HTERT RPE-1 (cell line): Measurements from ENCODE around the gene IMPG2.
"Not testable (repeated sequence)": the region's sequence is repeated elsewhere in the genome, so short reads cannot be mapped to it uniquely, and the experiment has no call there.

Experiments
- in situ Hi-C: fragments of 300-500 bp; cut with MboI; formaldehyde crosslinking; loops from 4 replicates; pipeline ENCODE4 v1.14.3; 2020; ENCODE audit warnings: low sequenced_read_pairs

IMPG2 gene

GRCh38 chr3:101320475-101320874 is at the start of gene IMPG2:
TSS of gene IMPG2 (minus strand) at chr3:101320575. CDS start at chr3:101320372, 203 bp downstream.
- in situ Hi-C loops = no loop called here

GRCh38 chr3:101362406-101362805 is 42.0 kb upstream of the IMPG2 start:
- in situ Hi-C loops = no loop called here

- in situ Hi-C loops = no loop called here
Observed at GRCh38 chr3:101351829-101352228, 31.5 kb upstream of the IMPG2 start.

GRCh38 chr3:101340591-101340990 is 20.2 kb upstream of the IMPG2 start:
- in situ Hi-C loops = no loop called here

- in situ Hi-C loops = no loop called here
Observed at GRCh38 chr3:101333883-101334282, 13.5 kb upstream of the IMPG2 start.

GRCh38 chr3:101329016-101329673 is 8.8 kb upstream of the IMPG2 start:
- in situ Hi-C loops = no loop called here

- in situ Hi-C loops = no loop called here
Observed at GRCh38 chr3:101325393-101326134, 5.2 kb upstream of the IMPG2 start.

GRCh38 chr3:101319531-101319930 is 844 bp downstream of the IMPG2 start:
- in situ Hi-C loops = no loop called here

GRCh38 chr3:101312545-101312944 is 7.8 kb downstream of the IMPG2 start:
- in situ Hi-C loops = no loop called here

- in situ Hi-C loops = no loop called here
Observed at GRCh38 chr3:101311676-101312075, 8.7 kb downstream of the IMPG2 start.

- in situ Hi-C loops = no loop called here
Observed at GRCh38 chr3:101310978-101311375, 9.4 kb downstream of the IMPG2 start.

GRCh38 chr3:101308147-101308772 is 12.1 kb downstream of the IMPG2 start:
- in situ Hi-C loops = not testable (repeated sequence)

- in situ Hi-C loops = no loop called here
Observed at GRCh38 chr3:101303836-101304235, 16.5 kb downstream of the IMPG2 start.

- in situ Hi-C loops = no loop called here
Observed at GRCh38 chr3:101303089-101303731, 17.2 kb downstream of the IMPG2 start.

GRCh38 chr3:101300073-101300472 is 20.3 kb downstream of the IMPG2 start:
- in situ Hi-C loops = no loop called here

- in situ Hi-C loops = no loop called here
Observed at GRCh38 chr3:101292027-101292426, 28.3 kb downstream of the IMPG2 start.

- in situ Hi-C loops = no loop called here
Observed at GRCh38 chr3:101288294-101288693, 32.1 kb downstream of the IMPG2 start.

GRCh38 chr3:101284757-101285156 is 35.6 kb downstream of the IMPG2 start:
- in situ Hi-C loops = no loop called here

GRCh38 chr3:101281521-101282030 is 38.8 kb downstream of the IMPG2 start:
- in situ Hi-C loops = no loop called here

- in situ Hi-C loops = no loop called here
Observed at GRCh38 chr3:101279765-101280385, 40.5 kb downstream of the IMPG2 start.

- in situ Hi-C loops = no loop called here
Observed at GRCh38 chr3:101279162-101279561, 41.2 kb downstream of the IMPG2 start.
